Trophoblast cell (in vitro differentiated cells and primary cell): ENCODE results near the gene NCAPD3.

Experiments
- DNase-seq, 2 donors: peaks; one replicate each; pipeline ENCODE4 v3.0.0-alpha.2; 2016
- H2AFZ ChIP-seq: 2 replicates; pipeline ENCODE4 v1.6.1; 2013; ENCODE audit warnings: low read length, moderate library complexity, mild to moderate bottlenecking; ENCODE audit not compliant: insufficient read depth, poor library complexity
- H2AK5ac ChIP-seq: 2 replicates; pipeline ENCODE4 v1.6.1; 2013; ENCODE audit warnings: mild to moderate bottlenecking, low read length
- H2BK120ac ChIP-seq: 2 replicates; pipeline ENCODE4 v1.6.1; 2013; ENCODE audit warnings: low read length, mild to moderate bottlenecking, moderate library complexity; ENCODE audit not compliant: insufficient read depth, poor library complexity
- H2BK12ac ChIP-seq: 2 replicates; pipeline ENCODE4 v1.6.1; 2013; ENCODE audit warnings: mild to moderate bottlenecking, low read length, moderate library complexity
- H2BK5ac ChIP-seq: 2 replicates; pipeline ENCODE4 v1.6.1; 2013; ENCODE audit warnings: low read length, low read depth, moderate library complexity, mild to moderate bottlenecking; ENCODE audit not compliant: poor library complexity
- H3K14ac ChIP-seq: 2 replicates; pipeline ENCODE4 v1.6.1; 2013; ENCODE audit warnings: mild to moderate bottlenecking, low read length
- H3K18ac ChIP-seq: 2 replicates; pipeline ENCODE4 v1.6.1; 2013; ENCODE audit warnings: mild to moderate bottlenecking, low read length
- H3K23ac ChIP-seq: 2 replicates; pipeline ENCODE4 v1.6.1; 2013; ENCODE audit warnings: low read length
- H3K27ac ChIP-seq: 2 replicates; pipeline ENCODE4 v1.5.1; 2013; ENCODE audit warnings: low read depth, mild to moderate bottlenecking, inconsistent platforms, low read length, moderate library complexity
- H3K27me3 ChIP-seq: 2 replicates; pipeline ENCODE4 v1.6.1; 2013; ENCODE audit warnings: inconsistent platforms, mild to moderate bottlenecking, low read length, moderate library complexity; ENCODE audit not compliant: insufficient read depth
- H3K36me3 ChIP-seq, 2 experiments: 1 replicate in 1 of 2; 2 replicates in 1 of 2; pipeline ENCODE4 v1.6.1; 2013; ENCODE audit warnings: low read length in 2 of 2, mild to moderate bottlenecking in 2 of 2, moderate library complexity in 1 of 2; ENCODE audit not compliant: insufficient read depth in 2 of 2, control insufficient read depth in 1 of 2
- H3K4ac ChIP-seq: 2 replicates; pipeline ENCODE4 v1.6.1; 2013; ENCODE audit warnings: low read depth, mild to moderate bottlenecking, low read length, moderate library complexity
- H3K4me1 ChIP-seq, 2 experiments: 1 replicate in 1 of 2; 2 replicates in 1 of 2; pipeline ENCODE4 v1.6.1; 2013; ENCODE audit warnings: low read length in 2 of 2, mild to moderate bottlenecking in 2 of 2, moderate library complexity in 1 of 2; ENCODE audit not compliant: insufficient read depth in 2 of 2, control insufficient read depth in 1 of 2
- H3K4me2 ChIP-seq: 2 replicates; pipeline ENCODE4 v1.6.1; 2013; ENCODE audit warnings: inconsistent platforms, mild to moderate bottlenecking, low read length, moderate library complexity
- H3K4me3 ChIP-seq: 2 replicates; pipeline ENCODE4 v1.5.1; 2013; ENCODE audit warnings: mild to moderate bottlenecking, low read depth, low read length, inconsistent platforms
- H3K79me1 ChIP-seq: one replicate; pipeline ENCODE4 v1.6.1; 2013; ENCODE audit warnings: low read length
- H3K79me2 ChIP-seq: 2 replicates; pipeline ENCODE4 v1.6.1; 2013; ENCODE audit warnings: low read length, mild to moderate bottlenecking; ENCODE audit not compliant: control insufficient read depth, insufficient read depth, poor library complexity
- H3K9ac ChIP-seq: 2 replicates; pipeline ENCODE4 v1.6.1; 2013; ENCODE audit warnings: mild to moderate bottlenecking, low read length
- H3K9me3 ChIP-seq: 2 replicates; pipeline ENCODE4 v1.6.1; 2013; ENCODE audit warnings: low read depth, mild to moderate bottlenecking, control low read depth, inconsistent platforms, low read length; ENCODE audit not compliant: insufficient read depth
- H4K12ac ChIP-seq: 2 replicates; pipeline ENCODE4 v1.6.1; 2013; ENCODE audit warnings: low read depth, mild to moderate bottlenecking, low read length, moderate library complexity
- H4K8ac ChIP-seq: 2 replicates; pipeline ENCODE4 v1.6.1; 2013; ENCODE audit warnings: low read depth, mild to moderate bottlenecking, low read length, moderate library complexity
- H4K91ac ChIP-seq: one replicate; pipeline ENCODE4 v1.6.1; 2013; ENCODE audit warnings: low read depth, mild to moderate bottlenecking, low read length, moderate library complexity
- WGBS: extraction: QIAGEN DNeasy Blood & Tissue Kit; methylation state at CpG from one replicate; pipeline ENCODE4 v1.1.7; 2013; ENCODE audit warnings: missing lambda C conversion rate; ENCODE audit not compliant: insufficient read length, insufficient coverage; ENCODE audit errors: extremely low coverage; 5-methylcytosine and 5-hydroxymethylcytosine counted together

The NCAPD3 gene

GRCh38 chr11:134181707-134182106, 42.1 kb downstream of the NCAPD3 start:
- H3K36me3 ChIP-seq = peaks cover 16 to 21% of the 10 kb centered on the region in 2 experiments
- H3K79me1 ChIP-seq = no peaks in the 10 kb centered on the region
- H2BK12ac ChIP-seq = no peak overlapping the region
- no peak overlapping the region for H2BK120ac ChIP-seq
- no peak overlapping the region for H3K14ac ChIP-seq
- H2AFZ ChIP-seq = no peak overlapping the region
- no peak overlapping the region for H3K18ac ChIP-seq
- DNase-seq = no peak
- no peaks in the 10 kb centered on the region for H3K9me3 ChIP-seq
- H3K9ac ChIP-seq = no peak overlapping the region
- H3K23ac ChIP-seq = no peak overlapping the region
- no peak overlapping the region for H3K27ac ChIP-seq
- no peak overlapping the region for H4K8ac ChIP-seq
- no peaks in the 10 kb centered on the region for H3K27me3 ChIP-seq
- H4K91ac ChIP-seq = no peak overlapping the region
- WGBS = no CpG with 5 or more reads among the region's 4 CpGs
- no peak overlapping the region for H3K4me3 ChIP-seq
- no peak overlapping the region for H3K4me2 ChIP-seq
- no peak overlapping the region for H2BK5ac ChIP-seq
- H3K4me1 ChIP-seq = no peaks in the 10 kb centered on the region
- H4K12ac ChIP-seq = no peak overlapping the region
- H3K4ac ChIP-seq = no peak overlapping the region
- H2AK5ac ChIP-seq = no peak overlapping the region
- no peaks in the 10 kb centered on the region for H3K79me2 ChIP-seq

GRCh38 chr11:134178032-134178674, 45.6 kb downstream of the NCAPD3 start:
- H3K79me1 ChIP-seq = no peaks in the 10 kb centered on the region
- no peak overlapping the region for H3K23ac ChIP-seq
- H4K12ac ChIP-seq = no peak overlapping the region
- H2BK12ac ChIP-seq = no peak overlapping the region
- H2BK120ac ChIP-seq = no peak overlapping the region
- no peaks in the 10 kb centered on the region for H3K79me2 ChIP-seq
- H4K8ac ChIP-seq = no peak overlapping the region
- H2AK5ac ChIP-seq = no peak overlapping the region
- H3K4ac ChIP-seq = no peak overlapping the region
- no peak overlapping the region for H3K4me2 ChIP-seq
- H3K27ac ChIP-seq = no peak overlapping the region
- no peak for DNase-seq
- H3K4me1 ChIP-seq = no peaks in the 10 kb centered on the region
- peaks cover 21 to 29% of the 10 kb centered on the region in 2 experiments for H3K36me3 ChIP-seq
- H3K18ac ChIP-seq = no peak overlapping the region
- no peak overlapping the region for H3K9ac ChIP-seq
- H3K27me3 ChIP-seq = no peaks in the 10 kb centered on the region
- H2BK5ac ChIP-seq = no peak overlapping the region
- H3K9me3 ChIP-seq = no peaks in the 10 kb centered on the region
- no peak overlapping the region for H3K14ac ChIP-seq
- H3K4me3 ChIP-seq = no peak overlapping the region
- H4K91ac ChIP-seq = no peak overlapping the region
- no peak overlapping the region for H2AFZ ChIP-seq
- WGBS = no CpG with 5 or more reads among the region's 5 CpGs

- Histone ChIP-seq H3K36me3 (peaks cover 28 to 41% of the 10 kb centered on the region in 2 experiments), H3K27me3 (no peaks in the 10 kb centered on the region), H4K91ac (no peak overlapping the region), H2AK5ac (no peak overlapping the region), H4K8ac (no peak overlapping the region), H3K18ac (no peak overlapping the region), H3K9me3 (no peaks in the 10 kb centered on the region), H2BK12ac (no peak overlapping the region), H3K14ac (no peak overlapping the region), H3K4me2 (no peak overlapping the region), H3K4me1 (no peaks in the 10 kb centered on the region), H3K79me2 (no peaks in the 10 kb centered on the region), H3K27ac (no peak overlapping the region), H3K4me3 (no peak overlapping the region), H3K4ac (no peak overlapping the region), H4K12ac (no peak overlapping the region), H2BK120ac (no peak overlapping the region), H2BK5ac (no peak overlapping the region), H3K9ac (no peak overlapping the region), H2AFZ (no peak overlapping the region), H3K23ac (no peak overlapping the region), H3K79me1 (no peaks in the 10 kb centered on the region)
- no peak for DNase-seq
- WGBS = no CpG with 5 or more reads among the region's 13 CpGs
Observed at GRCh38 chr11:134176284-134176683, 47.5 kb downstream of the NCAPD3 start.

DNA sequence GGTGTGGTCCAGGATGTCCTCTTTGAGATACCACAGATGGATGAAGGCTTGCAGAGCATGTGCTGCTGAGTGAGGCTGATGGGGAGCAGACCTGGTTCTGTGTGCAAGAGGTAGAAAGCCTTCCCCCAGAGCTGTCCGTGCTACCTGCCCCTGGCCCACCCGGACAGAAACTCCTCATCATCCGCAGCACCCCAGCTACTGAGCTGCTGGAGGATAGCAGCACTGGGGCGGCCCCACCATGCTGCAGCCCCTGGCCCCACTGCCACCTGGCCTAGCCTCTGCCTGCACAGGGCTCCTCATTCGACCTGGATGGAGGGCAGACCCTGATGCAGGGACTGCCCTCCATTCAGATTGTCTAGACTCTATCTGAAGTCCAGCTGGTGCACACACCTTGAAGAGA, 50.5 kb downstream of the NCAPD3 start:
- H3K79me1 ChIP-seq = no peaks in the 10 kb centered on the region
- H4K8ac ChIP-seq = no peak overlapping the region
- H4K12ac ChIP-seq = no peak overlapping the region
- H2AK5ac ChIP-seq = no peak overlapping the region
- no peak overlapping the region for H3K27ac ChIP-seq
- no peak overlapping the region for H3K4ac ChIP-seq
- no CpG with 5 or more reads among the region's 5 CpGs for WGBS
- H3K79me2 ChIP-seq = no peaks in the 10 kb centered on the region
- H3K4me1 ChIP-seq = no peaks in the 10 kb centered on the region
- H3K27me3 ChIP-seq = no peaks in the 10 kb centered on the region
- H3K4me2 ChIP-seq = no peak overlapping the region
- H3K4me3 ChIP-seq = peak overlapping the region; percentile 20
- no peak overlapping the region for H2BK5ac ChIP-seq
- H4K91ac ChIP-seq = no peak overlapping the region
- H3K9ac ChIP-seq = no peak overlapping the region
- H3K36me3 ChIP-seq = peaks cover 24 to 49% of the 10 kb centered on the region in 2 experiments
- H2BK120ac ChIP-seq = no peak overlapping the region
- H3K14ac ChIP-seq = no peak overlapping the region
- DNase-seq = no peak
- no peak overlapping the region for H3K18ac ChIP-seq
- H2AFZ ChIP-seq = no peak overlapping the region
- H3K9me3 ChIP-seq = peaks cover 4% of the 10 kb centered on the region
- H3K23ac ChIP-seq = no peak overlapping the region
- no peak overlapping the region for H2BK12ac ChIP-seq
